SK-N-SH (cell line): ENCODE results near the gene ZEB1. TPM values are rescaled to one million over a fixed set of nuclear protein-coding genes. Genes with fewer than 3 reads are reported as not detected.

Experiments
- CTCF ChIA-PET: fragments of 300-600, 350-600 bp; formaldehyde crosslinking; extraction: SDS; loops from one replicate; lab custom pipeline; 2021; lab: Yijun Ruan, JAX
- POLR2A ChIA-PET: fragments of 350-600 bp; sonication (Branson Sonifier 250); formaldehyde crosslinking; extraction: SDS; loops from one replicate; lab custom pipeline; 2020; ENCODE audit warnings: antibody characterized with exemption, inconsistent platforms; lab: Yijun Ruan, JAX
- DNase-seq: peaks from one replicate; pipeline ENCODE4 v3.0.0; 2012
- H2AFZ ChIP-seq: fragments of 200-600 bp; sonication (generic); 2 replicates; pipeline ENCODE4 v1.8.1; 2016; ENCODE audit warnings: antibody characterized with exemption, mild to moderate bottlenecking, low read depth
- H3F3A ChIP-seq: fragments of 200-600 bp; sonication (generic); replicated peaks from 2 replicates; pipeline ENCODE3; 2016; ENCODE audit warnings: antibody characterized with exemption, mild to moderate bottlenecking; ENCODE audit not compliant: insufficient read depth
- H3K27ac ChIP-seq, 2 experiments: fragments of 200-500 bp in 1 of 2; fragments of 200-600 bp in 1 of 2; sonication (Bioruptor generic) in 1 of 2; sonication (generic), shearing (Covaris generic) in 1 of 2; 2 replicates each; pipeline versions ENCODE4 v1.5.1 to v1.6.1; 2014 to 2016; ENCODE audit warnings: low read depth in 2 of 2, inconsistent platforms in 1 of 2, low read length in 1 of 2, mild to moderate bottlenecking in 1 of 2, mixed read lengths in 1 of 2
- H3K27me3 ChIP-seq: fragments of 200-600 bp; sonication (generic), shearing (Covaris generic); 2 replicates; pipeline ENCODE4 v1.6.1; 2016; ENCODE audit warnings: mixed run types; ENCODE audit not compliant: insufficient read depth
- H3K36me3 ChIP-seq, 2 experiments: fragments of 200-500 bp in 1 of 2; fragments of 200-600 bp in 1 of 2; sonication (Bioruptor generic) in 1 of 2; sonication (generic) in 1 of 2; replicated peaks in 1 of 2; 2 replicates each; pipeline versions ENCODE3 to v1.5.1; 2014 to 2016; ENCODE audit warnings: low read length in 1 of 2, mild to moderate bottlenecking in 1 of 2; ENCODE audit not compliant: insufficient read depth in 2 of 2, control insufficient read depth in 1 of 2
- H3K4me1 ChIP-seq, 2 experiments: fragments of 200-500 bp in 1 of 2; fragments of 200-600 bp in 1 of 2; sonication (Bioruptor generic) in 1 of 2; sonication (generic), shearing (Covaris generic) in 1 of 2; 2 replicates each; pipeline versions ENCODE4 v1.5.1 to v1.6.1; 2014 to 2016; ENCODE audit warnings: low read depth in 1 of 2, low read length in 1 of 2, mixed run types in 1 of 2; ENCODE audit not compliant: insufficient read depth in 2 of 2, control insufficient read depth in 1 of 2
- H3K4me2 ChIP-seq: fragments of 200-600 bp; sonication (generic), shearing (Covaris generic); 2 replicates; pipeline ENCODE4 v1.6.1; 2017; ENCODE audit warnings: mixed run types
- H3K4me3 ChIP-seq, 2 experiments: fragments of 200-500 bp in 1 of 2; fragments of 200-600 bp in 1 of 2; sonication (Bioruptor generic) in 1 of 2; sonication (generic), shearing (Covaris generic) in 1 of 2; 2 replicates each; pipeline versions ENCODE4 v1.5.1 to v1.8.1; 2014 to 2016; ENCODE audit warnings: low read depth in 2 of 2, inconsistent platforms in 1 of 2, low read length in 1 of 2, mild to moderate bottlenecking in 1 of 2, mixed read lengths in 1 of 2, moderate library complexity in 1 of 2
- H3K79me2 ChIP-seq: fragments of 200-600 bp; sonication (generic); 2 replicates; pipeline ENCODE4 v1.8.1; 2017; ENCODE audit warnings: mild to moderate bottlenecking; ENCODE audit not compliant: insufficient read depth
- H3K9ac ChIP-seq: fragments of 200-600 bp; sonication (generic); 2 replicates; pipeline ENCODE4 v1.6.1; 2017; ENCODE audit warnings: mixed run types
- H3K9me2 ChIP-seq: fragments of 200-600 bp; sonication (generic); 2 replicates; pipeline ENCODE4 v1.6.1; 2017; ENCODE audit warnings: mixed run types
- H3K9me3 ChIP-seq: fragments of 200-600 bp; sonication (generic); 2 replicates; pipeline ENCODE4 v1.6.1; 2017; ENCODE audit warnings: mixed run types, mild to moderate bottlenecking, moderate library complexity
- H4K20me1 ChIP-seq: fragments of 200-600 bp; sonication (generic); 2 replicates; pipeline ENCODE4 v1.6.1; 2017; ENCODE audit warnings: mild to moderate bottlenecking, mixed run types; ENCODE audit not compliant: insufficient read depth
- CHD2 ChIP-seq: fragments of 150-350 bp; IDR thresholded peaks from 2 replicates; pipeline ENCODE4 v1.6.1; 2018; ENCODE audit warnings: low read length; ENCODE audit not compliant: partially characterized antibody
- EZH2phosphoT487 ChIP-seq: fragments of 200-600 bp; sonication (generic); IDR thresholded peaks from 2 replicates; pipeline ENCODE4 v1.6.1; 2017; ENCODE audit warnings: low read depth, mixed run types, mild to moderate bottlenecking, antibody characterized with exemption, moderate library complexity, borderline replicate concordance
- GABPA ChIP-seq: IDR thresholded peaks from 2 replicates; pipeline ENCODE4 v1.4.0; 2012; ENCODE audit warnings: low read depth, mild to moderate bottlenecking
- GATA2 ChIP-seq: sonication (generic); formaldehyde crosslinking; IDR thresholded peaks from 2 replicates; pipeline ENCODE4 v1.5.0; 2020; ENCODE audit warnings: mild to moderate bottlenecking, missing genetic modification reagents
- MEF2A ChIP-seq: IDR thresholded peaks from 2 replicates; pipeline ENCODE4 v1.4.0; 2012; ENCODE audit warnings: low read depth, borderline replicate concordance
- NFIC ChIP-seq: IDR thresholded peaks from 2 replicates; pipeline ENCODE4 v1.4.0; 2012; ENCODE audit warnings: borderline replicate concordance
- PBX3 ChIP-seq: IDR thresholded peaks from 2 replicates; pipeline ENCODE4; 2012
- RAD21 ChIP-seq: IDR thresholded peaks from 2 replicates; pipeline ENCODE4 v1.6.1; 2012; ENCODE audit warnings: mild to moderate bottlenecking, low read length
- RCOR1 ChIP-seq: fragments of 150-350 bp; IDR thresholded peaks from 2 replicates; pipeline ENCODE4 v1.6.1; 2017; ENCODE audit warnings: antibody characterized with exemption, low read length
- RFX5 ChIP-seq: IDR thresholded peaks from 2 replicates; pipeline ENCODE4 v1.6.1; 2012; ENCODE audit warnings: mild to moderate bottlenecking, improper control_type of control experiment, low read length
- RXRA ChIP-seq: IDR thresholded peaks from 2 replicates; pipeline ENCODE4 v1.4.0; 2012; ENCODE audit warnings: low read depth, mild to moderate bottlenecking, borderline replicate concordance
- SIN3A ChIP-seq: IDR thresholded peaks from 2 replicates; pipeline ENCODE4 v1.6.1; 2012; ENCODE audit warnings: low read depth, mild to moderate bottlenecking, low read length, moderate library complexity, borderline replicate concordance
- SMC3 ChIP-seq: IDR thresholded peaks from 2 replicates; pipeline ENCODE4 v1.6.1; 2012; ENCODE audit warnings: low read depth, low read length, improper control_type of control experiment
- TAF1 ChIP-seq: IDR thresholded peaks from 2 replicates; pipeline ENCODE4 v1.6.1; 2012; ENCODE audit warnings: low read depth, mild to moderate bottlenecking, low read length, moderate library complexity, borderline replicate concordance
- TCF12 ChIP-seq: IDR thresholded peaks from 2 replicates; pipeline ENCODE4 v1.4.0; 2012
- YY1 ChIP-seq: IDR thresholded peaks from 2 replicates; pipeline ENCODE4 v1.4.0; 2012; ENCODE audit warnings: low read depth, mild to moderate bottlenecking
- WGBS: methylation state at CpG from one replicate; pipeline ENCODE4 v1.1.6; 2017; ENCODE audit warnings: low lambda C conversion rate; 5-methylcytosine and 5-hydroxymethylcytosine counted together
- polyA plus RNA-seq, 3 experiments: library from polyadenylated mRNA; depleted of rRNA; stranded (reverse); fragments of >200 nt; gene quantifications; 2 replicates each; pipeline ENCODE4 v1.2.3, GENCODE V29; 2012
- TF ChIP-seq, protein P1 (sequence below): fragments of 150-350 bp; IDR thresholded peaks from 2 replicates; pipeline ENCODE4 v1.6.1; 2017; ENCODE audit warnings: antibody characterized with exemption, low read length, low read depth, borderline replicate concordance
- TF ChIP-seq, protein P2 (sequence below): fragments of 150-350 bp; IDR thresholded peaks from 2 replicates; pipeline ENCODE4 v1.6.1; 2016; ENCODE audit warnings: mild to moderate bottlenecking, low read depth, low read length

ZEB1 gene
- polyA plus RNA-seq, 1 of the 3 experiments (the other 2 are of a cell fraction): 5.4 TPM

DNA sequence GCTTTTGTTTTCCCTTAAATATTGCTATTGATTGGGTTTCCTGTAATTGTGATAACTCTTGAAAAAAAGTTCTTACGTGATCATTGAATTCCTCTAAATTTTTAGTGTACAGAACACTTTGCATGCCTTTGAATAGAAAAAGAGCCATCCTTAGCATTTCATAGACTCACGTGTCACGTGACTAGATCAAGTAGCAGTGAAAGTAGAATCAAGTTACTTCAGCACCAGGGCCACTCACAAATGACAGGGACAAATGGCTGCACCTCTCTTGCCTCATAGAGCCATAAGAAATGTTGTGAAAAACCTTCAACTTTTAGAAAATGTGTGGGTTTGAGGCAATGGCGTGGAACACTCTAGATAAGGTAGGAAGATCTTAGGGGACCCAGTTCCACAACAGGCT lies 203.8 kb downstream of the ZEB1 start:
- H3K4me1 ChIP-seq: no peaks in the 10 kb centered on the region; a peak in 1 of 4 replicates
- ChIA-PET CTCF (interaction anchor here (1.0 kb wide), 1 partner anchor 13 kb away, joined by 3 read pairs; no protein-coding TSS in a partner anchor), POLR2A (no interaction called here)
- H3K9ac ChIP-seq: no peak overlapping the region
- H3K4me2 ChIP-seq: no peak overlapping the region
- peaks cover 51 to 58% of the 10 kb centered on the region in 2 experiments for H3K36me3 ChIP-seq
- H3K9me2 ChIP-seq: no peaks in the 10 kb centered on the region
- H3K79me2 ChIP-seq: no peaks in the 10 kb centered on the region
- no peaks in the 10 kb centered on the region for H3K27me3 ChIP-seq
- H3K9me3 ChIP-seq: no peaks in the 10 kb centered on the region
- H3K4me3 ChIP-seq: no peak overlapping the region
- H4K20me1 ChIP-seq: no peaks in the 10 kb centered on the region
- no peak overlapping the region for H3K27ac ChIP-seq
- no peak overlapping the region for H2AFZ ChIP-seq
- no peak for DNase-seq
- TF ChIP-seq, protein P1, sequence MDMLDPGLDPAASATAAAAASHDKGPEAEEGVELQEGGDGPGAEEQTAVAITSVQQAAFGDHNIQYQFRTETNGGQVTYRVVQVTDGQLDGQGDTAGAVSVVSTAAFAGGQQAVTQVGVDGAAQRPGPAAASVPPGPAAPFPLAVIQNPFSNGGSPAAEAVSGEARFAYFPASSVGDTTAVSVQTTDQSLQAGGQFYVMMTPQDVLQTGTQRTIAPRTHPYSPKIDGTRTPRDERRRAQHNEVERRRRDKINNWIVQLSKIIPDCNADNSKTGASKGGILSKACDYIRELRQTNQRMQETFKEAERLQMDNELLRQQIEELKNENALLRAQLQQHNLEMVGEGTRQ: no peak
- TF ChIP-seq CHD2 (no peak), GATA2 (no peak), RXRA (no peak), RCOR1 (no peak), MEF2A (no peak), SMC3 (no peak), RAD21 (no peak), EZH2phosphoT487 (no peak), NFIC (no peak), TCF12 (no peak), SIN3A (no peak), YY1 (no peak), TAF1 (no peak), RFX5 (no peak), GABPA (no peak), PBX3 (no peak)
- TF ChIP-seq, protein P2, sequence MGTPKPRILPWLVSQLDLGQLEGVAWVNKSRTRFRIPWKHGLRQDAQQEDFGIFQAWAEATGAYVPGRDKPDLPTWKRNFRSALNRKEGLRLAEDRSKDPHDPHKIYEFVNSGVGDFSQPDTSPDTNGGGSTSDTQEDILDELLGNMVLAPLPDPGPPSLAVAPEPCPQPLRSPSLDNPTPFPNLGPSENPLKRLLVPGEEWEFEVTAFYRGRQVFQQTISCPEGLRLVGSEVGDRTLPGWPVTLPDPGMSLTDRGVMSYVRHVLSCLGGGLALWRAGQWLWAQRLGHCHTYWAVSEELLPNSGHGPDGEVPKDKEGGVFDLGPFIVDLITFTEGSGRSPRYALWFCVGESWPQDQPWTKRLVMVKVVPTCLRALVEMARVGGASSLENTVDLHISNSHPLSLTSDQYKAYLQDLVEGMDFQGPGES: no peak
- WGBS: 98% methylated on average over 4 of the region's 4 CpGs
- peaks cover 7% of the 10 kb centered on the region for H3F3A ChIP-seq
